PC-3 (cell line): ENCODE data around the gene DSN1.

Source experiments
- EZH2 ChIP-seq: fragments of 300-600 bp; sonication (generic); IDR thresholded peaks from one replicate; pipeline ENCODE4 v1.6.1; 2017; ENCODE audit warnings: antibody characterized with exemption, mild to moderate bottlenecking, low read length; ENCODE audit not compliant: unreplicated experiment
- EZH2phosphoT487 ChIP-seq: fragments of 300-600 bp; sonication (generic); IDR thresholded peaks from 2 replicates; pipeline ENCODE4 v1.6.1; 2018; ENCODE audit warnings: mild to moderate bottlenecking, antibody characterized with exemption, low read length, borderline replicate concordance
- TF ChIP-seq, protein P1 (sequence below): fragments of 300-600 bp; sonication (generic); conservative IDR thresholded peaks from 2 replicates; pipeline ENCODE4 v1.5.1; 2017; ENCODE audit warnings: antibody characterized with exemption, low read depth, mild to moderate bottlenecking, low read length

DNA sequence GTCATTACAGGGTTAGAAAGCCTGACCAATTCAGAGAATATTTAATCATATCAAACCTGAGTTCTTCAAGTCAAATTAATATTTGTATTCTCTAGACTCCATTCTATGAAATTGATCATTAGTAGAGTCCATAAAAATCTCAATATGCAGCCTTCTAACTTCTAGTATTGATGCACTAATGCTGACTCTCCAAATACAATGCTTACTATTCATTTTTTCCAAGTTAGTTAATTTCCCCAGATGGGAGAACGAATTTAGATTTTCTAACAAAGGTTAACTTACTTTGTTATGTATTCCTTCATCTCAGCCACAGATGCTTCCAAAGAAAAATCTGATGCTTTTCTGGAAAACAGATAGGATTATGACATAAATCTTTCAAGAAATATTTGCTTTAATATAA, 15.3 kb downstream of the DSN1 start:
- TF ChIP-seq, protein P1, sequence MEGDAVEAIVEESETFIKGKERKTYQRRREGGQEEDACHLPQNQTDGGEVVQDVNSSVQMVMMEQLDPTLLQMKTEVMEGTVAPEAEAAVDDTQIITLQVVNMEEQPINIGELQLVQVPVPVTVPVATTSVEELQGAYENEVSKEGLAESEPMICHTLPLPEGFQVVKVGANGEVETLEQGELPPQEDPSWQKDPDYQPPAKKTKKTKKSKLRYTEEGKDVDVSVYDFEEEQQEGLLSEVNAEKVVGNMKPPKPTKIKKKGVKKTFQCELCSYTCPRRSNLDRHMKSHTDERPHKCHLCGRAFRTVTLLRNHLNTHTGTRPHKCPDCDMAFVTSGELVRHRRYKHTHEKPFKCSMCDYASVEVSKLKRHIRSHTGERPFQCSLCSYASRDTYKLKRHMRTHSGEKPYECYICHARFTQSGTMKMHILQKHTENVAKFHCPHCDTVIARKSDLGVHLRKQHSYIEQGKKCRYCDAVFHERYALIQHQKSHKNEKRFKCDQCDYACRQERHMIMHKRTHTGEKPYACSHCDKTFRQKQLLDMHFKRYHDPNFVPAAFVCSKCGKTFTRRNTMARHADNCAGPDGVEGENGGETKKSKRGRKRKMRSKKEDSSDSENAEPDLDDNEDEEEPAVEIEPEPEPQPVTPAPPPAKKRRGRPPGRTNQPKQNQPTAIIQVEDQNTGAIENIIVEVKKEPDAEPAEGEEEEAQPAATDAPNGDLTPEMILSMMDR, result no peak
- no peak for TF ChIP-seq EZH2phosphoT487
- no peak for TF ChIP-seq EZH2
